ENCODE data around the gene EHBP1L1. TPM values are rescaled to one million over a fixed set of nuclear protein-coding genes. Genes with fewer than 3 reads are reported as not detected.

EHBP1L1 gene
- total RNA-seq, 1 experiment from 2014 or later = 105 TPM

DNA sequence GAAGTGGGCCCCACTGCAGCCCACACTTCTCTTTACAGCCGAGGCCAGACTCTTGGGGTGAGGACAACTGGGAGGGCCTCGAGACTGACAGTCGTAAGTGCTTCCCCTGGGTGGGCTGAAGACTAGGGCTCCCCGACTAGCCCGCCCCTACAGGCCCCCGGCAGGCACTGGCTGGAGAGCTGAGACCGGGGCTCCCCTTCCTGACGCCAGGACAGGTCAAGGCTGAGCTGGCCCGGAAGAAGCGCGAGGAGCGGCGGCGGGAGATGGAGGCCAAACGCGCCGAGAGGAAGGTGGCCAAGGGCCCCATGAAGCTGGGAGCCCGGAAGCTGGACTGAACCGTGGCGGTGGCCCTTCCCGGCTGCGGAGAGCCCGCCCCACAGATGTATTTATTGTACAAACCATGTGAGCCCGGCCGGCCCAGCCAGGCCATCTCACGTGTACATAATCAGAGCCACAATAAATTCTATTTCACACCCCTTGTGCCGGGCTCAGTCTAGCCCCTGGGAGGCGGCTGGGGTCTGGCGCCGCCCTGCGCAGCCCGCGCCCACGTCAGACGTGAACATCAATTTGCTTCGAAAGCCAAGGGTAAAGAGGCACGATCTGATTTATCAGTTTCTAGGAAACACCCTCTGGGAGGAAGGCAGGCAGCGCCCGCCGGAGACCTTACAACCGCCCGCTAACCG, 37.5 kb upstream of the EHBP1L1 start:
- BruUV-seq (replicated peaks) = TSS peak; percentile 45
- TF ChIP-seq, protein P1, sequence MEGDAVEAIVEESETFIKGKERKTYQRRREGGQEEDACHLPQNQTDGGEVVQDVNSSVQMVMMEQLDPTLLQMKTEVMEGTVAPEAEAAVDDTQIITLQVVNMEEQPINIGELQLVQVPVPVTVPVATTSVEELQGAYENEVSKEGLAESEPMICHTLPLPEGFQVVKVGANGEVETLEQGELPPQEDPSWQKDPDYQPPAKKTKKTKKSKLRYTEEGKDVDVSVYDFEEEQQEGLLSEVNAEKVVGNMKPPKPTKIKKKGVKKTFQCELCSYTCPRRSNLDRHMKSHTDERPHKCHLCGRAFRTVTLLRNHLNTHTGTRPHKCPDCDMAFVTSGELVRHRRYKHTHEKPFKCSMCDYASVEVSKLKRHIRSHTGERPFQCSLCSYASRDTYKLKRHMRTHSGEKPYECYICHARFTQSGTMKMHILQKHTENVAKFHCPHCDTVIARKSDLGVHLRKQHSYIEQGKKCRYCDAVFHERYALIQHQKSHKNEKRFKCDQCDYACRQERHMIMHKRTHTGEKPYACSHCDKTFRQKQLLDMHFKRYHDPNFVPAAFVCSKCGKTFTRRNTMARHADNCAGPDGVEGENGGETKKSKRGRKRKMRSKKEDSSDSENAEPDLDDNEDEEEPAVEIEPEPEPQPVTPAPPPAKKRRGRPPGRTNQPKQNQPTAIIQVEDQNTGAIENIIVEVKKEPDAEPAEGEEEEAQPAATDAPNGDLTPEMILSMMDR (IDR thresholded peaks at IDR 0.05 in 2 of 3, conservative IDR thresholded peaks at IDR 0.05 in 1 of 3; ENCODE audit: borderline replicate concordance in 1 of 3, insufficient read depth in 1 of 3, low read depth in 2 of 3, low read length in 2 of 3) = no peak
- TF ChIP-seq CBX3 (IDR thresholded peaks at IDR 0.05; ENCODE audit: low read depth) (no peak), JUND (IDR thresholded peaks at IDR 0.05) (no peak), EZH2 (IDR thresholded peaks at IDR 0.05) (no peak), SRF (IDR thresholded peaks at IDR 0.05; ENCODE audit: low read depth) (no peak), YY1 (IDR thresholded peaks at IDR 0.05; ENCODE audit: extremely low read depth, insufficient replicate concordance, low read depth, low read length) (no peak), EGR1 (IDR thresholded peaks at IDR 0.05; ENCODE audit: low read depth) (no peak), TCF7L2 (IDR thresholded peaks at IDR 0.05; ENCODE audit: borderline replicate concordance, extremely low read depth, insufficient read depth, insufficient read length) (no peak), SP1 (IDR thresholded peaks at IDR 0.05; ENCODE audit: low read depth) (no peak), RAD21 (IDR thresholded peaks at IDR 0.05; ENCODE audit: low read depth) (no peak), EZH2phosphoT487 (IDR thresholded peaks at IDR 0.05; ENCODE audit: borderline replicate concordance) (no peak), CEBPB (IDR thresholded peaks at IDR 0.05; ENCODE audit: low read depth) (no peak), ELF1 (IDR thresholded peaks at IDR 0.05; ENCODE audit: borderline replicate concordance, low read depth) (no peak), FOSL1 (IDR thresholded peaks at IDR 0.05; ENCODE audit: low read depth) (no peak), POLR2AphosphoS5 (IDR thresholded peaks at IDR 0.05; ENCODE audit: low read depth, low read length) (no peak)
- TF ChIP-seq, protein P2, sequence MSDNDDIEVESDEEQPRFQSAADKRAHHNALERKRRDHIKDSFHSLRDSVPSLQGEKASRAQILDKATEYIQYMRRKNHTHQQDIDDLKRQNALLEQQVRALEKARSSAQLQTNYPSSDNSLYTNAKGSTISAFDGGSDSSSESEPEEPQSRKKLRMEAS (IDR thresholded peaks at IDR 0.05) = no peak
- TF ChIP-seq, protein P3, sequence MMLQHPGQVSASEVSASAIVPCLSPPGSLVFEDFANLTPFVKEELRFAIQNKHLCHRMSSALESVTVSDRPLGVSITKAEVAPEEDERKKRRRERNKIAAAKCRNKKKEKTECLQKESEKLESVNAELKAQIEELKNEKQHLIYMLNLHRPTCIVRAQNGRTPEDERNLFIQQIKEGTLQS (IDR thresholded peaks at IDR 0.05) = no peak
- RAD21 ChIA-PET (ENCODE audit: low non-redundant PET in 1 of 2, low total read pairs in 2 of 2, uncharacterized antibody in 2 of 2, unreplicated experiment in 2 of 2) = no interaction called here
- peaks cover 13 to 39% of the 10 kb centered on the region in 2 experiments; a peak in 3 of 4 replicates for H3K4me1 ChIP-seq (ENCODE audit: control insufficient read depth in 1 of 2, insufficient read depth in 2 of 2, low read length in 2 of 2)
- H3K9ac ChIP-seq (ENCODE audit: low read length) = peak overlapping the region; percentile 82
- no peaks in the 10 kb centered on the region for H3K9me2 ChIP-seq (ENCODE audit: insufficient read depth)
- DNase-seq (ENCODE audit: low read depth, low spot score) (no peak), ATAC-seq (no peak)
- intact Hi-C loops (cut with micrococcal nuclease) = no loop called here
- no peak overlapping the region for H2AFZ ChIP-seq (ENCODE audit: low read depth, low read length, poor library complexity, severe bottlenecking)
- H3K27me3 ChIP-seq (ENCODE audit: insufficient read depth, low read length) = no peaks in the 10 kb centered on the region
- peaks cover 3 to 4% of the 10 kb centered on the region in 2 experiments; a peak in 3 of 4 replicates for H3K36me3 ChIP-seq (ENCODE audit: control insufficient read depth in 1 of 2, insufficient read depth in 2 of 2, low read length in 2 of 2)
- H3K27ac ChIP-seq (ENCODE audit: low read depth, low read length) = peak overlapping the region; percentile 100
- CTCF ChIA-PET = no interaction called here
- POLR2A ChIA-PET = interaction anchor here (0.6 to 2.8 kb wide), 4 partner anchors 8 to 38 kb away, joined by 3 to 16 read pairs (median 4); partner anchors contain the start of gene SCYL1
- H3K4me3 ChIP-seq (replicated peaks in 1 of 2; ENCODE audit: low read depth in 1 of 2, low read length in 2 of 2) = peak overlapping the region; percentile 68 to 85
- no peaks in the 10 kb centered on the region for H3K9me3 ChIP-seq (ENCODE audit: control insufficient read depth in 1 of 2, insufficient read depth in 1 of 2, low read depth in 1 of 2, low read length in 2 of 2)
- no peaks in the 10 kb centered on the region for H4K20me1 ChIP-seq (ENCODE audit: insufficient read depth)
- peak overlapping the region; percentile 94 for H3K4me2 ChIP-seq (ENCODE audit: low read length)
- H3K79me2 ChIP-seq (ENCODE audit: insufficient read depth, low read length) = peaks cover 24% of the 10 kb centered on the region
